Muscle of arm (tissue), 12 donors: Measurements from ENCODE around the gene PEMT. TPM values are rescaled to one million over a fixed set of nuclear protein-coding genes. Genes with fewer than 3 reads are reported as not detected.

Source experiments
- DNase-seq: peaks from one replicate; pipeline ENCODE4 v3.0.0-alpha.2; 2013
- polyA plus RNA-seq, 12 donors: library from polyadenylated mRNA; unstranded; fragments of 120-200 nt; gene quantifications; one replicate each; pipeline ENCODE4 v1.2.1, GENCODE V29; 2013; ENCODE audit not compliant: insufficient read length in 12 of 12

Gene PEMT
- polyA plus RNA-seq, 12 donors = 19.8 to 41.5 (median 22.6) TPM; not detected in 1

GRCh38 chr17:17537311-17538099, 54.0 kb downstream of the PEMT start:
- DNase-seq = no peak

- DNase-seq = no peak
These were observed 54.8 kb downstream of the PEMT start for GRCh38 chr17:17536702-17537101.

GRCh38 chr17:17535957-17536356, 55.6 kb downstream of the PEMT start:
- DNase-seq = no peak

- DNase-seq = no peak
These were observed 57.5 kb downstream of the PEMT start for GRCh38 chr17:17533901-17534441.

GRCh38 chr17:17532991-17533390, 58.5 kb downstream of the PEMT start:
- no peak for DNase-seq

- DNase-seq = no peak
These were observed 60.4 kb downstream of the PEMT start for GRCh38 chr17:17531156-17531555.

- DNase-seq = no peak
These were observed 62.5 kb downstream of the PEMT start for GRCh38 chr17:17528696-17529652.

- DNase-seq = no peak
These were observed 63.5 kb downstream of the PEMT start for GRCh38 chr17:17527956-17528500.

- DNase-seq = no peak
These were observed 64.0 kb downstream of the PEMT start for GRCh38 chr17:17527534-17527933.

- DNase-seq = no peak
These were observed 65.1 kb downstream of the PEMT start for GRCh38 chr17:17526369-17526768.

- no peak for DNase-seq
These were observed 65.6 kb downstream of the PEMT start for GRCh38 chr17:17525956-17526355.

- DNase-seq = no peak
These were observed 66.2 kb downstream of the PEMT start for GRCh38 chr17:17525311-17525710.

- no peak for DNase-seq
These were observed 67.6 kb downstream of the PEMT start for GRCh38 chr17:17523731-17524490.

GRCh38 chr17:17523001-17523730, 68.3 kb downstream of the PEMT start:
- DNase-seq = no peak

- no peak for DNase-seq
These were observed 70.8 kb downstream of the PEMT start for GRCh38 chr17:17520599-17521232.

- DNase-seq = no peak
These were observed 71.6 kb downstream of the PEMT start for GRCh38 chr17:17519886-17520285.

- DNase-seq = no peak
These were observed 72.6 kb downstream of the PEMT start for GRCh38 chr17:17518951-17519350.

GRCh38 chr17:17518014-17518413, 73.5 kb downstream of the PEMT start:
- DNase-seq = no peak

GRCh38 chr17:17516941-17517720, 74.4 kb downstream of the PEMT start:
- no peak for DNase-seq
